Nephron (organoid): Measurements from ENCODE around the gene BLOC1S5.

ENCODE experiments used
- H3K27ac Mint-ChIP-seq, 3 experiments: 2 replicates each; pipeline ENCODE4 v1.8.0; 2020; ENCODE audit warnings: mixed read lengths in 3 of 3, mild to moderate bottlenecking in 2 of 3, moderate library complexity in 1 of 3
- H3K27me3 Mint-ChIP-seq: 2 replicates; pipeline ENCODE4 v1.8.0; 2021; ENCODE audit warnings: low read depth, mild to moderate bottlenecking, moderate library complexity, mixed read lengths
- H3K36me3 Mint-ChIP-seq: 2 replicates; pipeline ENCODE4 v1.8.0; 2020; ENCODE audit warnings: low read depth, mixed read lengths
- H3K4me1 Mint-ChIP-seq: 2 replicates; pipeline ENCODE4 v1.8.0; 2020; ENCODE audit warnings: mixed read lengths
- H3K4me3 Mint-ChIP-seq, 3 experiments: 2 replicates each; pipeline ENCODE4 v1.8.0; 2020; ENCODE audit warnings: mild to moderate bottlenecking in 3 of 3, mixed read lengths in 3 of 3, moderate library complexity in 2 of 3
- H3K9me3 Mint-ChIP-seq: 2 replicates; pipeline ENCODE4 v1.8.0; 2020; ENCODE audit warnings: mixed read lengths
- CTCF ChIP-seq, 3 experiments: fragments of 200-600 bp; sonication (generic); IDR thresholded peaks; one replicate each; pipeline ENCODE4 v1.5.0; 2021; ENCODE audit warnings: antibody characterized with exemption in 3 of 3; ENCODE audit not compliant: unreplicated experiment in 3 of 3

Gene BLOC1S5

GRCh38 chr6:8017705-8018104 is 46.5 kb downstream of the BLOC1S5 start:
- H3K27me3 Mint-ChIP-seq, result no peaks in the 10 kb centered on the region
- no peak for TF ChIP-seq CTCF (IDR thresholded peaks at IDR 0.05; ENCODE audit: unreplicated experiment in 3 of 3)
- H3K4me1 Mint-ChIP-seq, result peaks cover 12% of the 10 kb centered on the region
- H3K27ac Mint-ChIP-seq, result peak overlapping the region in 2 of 3 experiments; percentile 36 to 88
- H3K9me3 Mint-ChIP-seq, result no peaks in the 10 kb centered on the region
- peak overlapping the region in 2 of 3 experiments; percentile 2 to 61 for H3K4me3 Mint-ChIP-seq
- H3K36me3 Mint-ChIP-seq, result peaks cover 31% of the 10 kb centered on the region

- no peak for TF ChIP-seq CTCF (IDR thresholded peaks at IDR 0.05; ENCODE audit: unreplicated experiment in 3 of 3)
- peak overlapping the region in 2 of 3 experiments; percentile 49 to 61 for H3K4me3 Mint-ChIP-seq
- no peaks in the 10 kb centered on the region for H3K9me3 Mint-ChIP-seq
- peaks cover 12% of the 10 kb centered on the region for H3K4me1 Mint-ChIP-seq
- peaks cover 31% of the 10 kb centered on the region for H3K36me3 Mint-ChIP-seq
- H3K27ac Mint-ChIP-seq, result peak overlapping the region; percentile 36 to 88 (median 42)
- no peaks in the 10 kb centered on the region for H3K27me3 Mint-ChIP-seq
These were observed 46.9 kb downstream of the BLOC1S5 start for GRCh38 chr6:8017276-8017701.

GRCh38 chr6:8014947-8015346 is 49.2 kb downstream of the BLOC1S5 start:
- H3K4me3 Mint-ChIP-seq, result no peak overlapping the region
- peaks cover 12% of the 10 kb centered on the region for H3K4me1 Mint-ChIP-seq
- no peaks in the 10 kb centered on the region for H3K27me3 Mint-ChIP-seq
- peaks cover 22% of the 10 kb centered on the region for H3K36me3 Mint-ChIP-seq
- no peak for TF ChIP-seq CTCF (IDR thresholded peaks at IDR 0.05; ENCODE audit: unreplicated experiment in 3 of 3)
- no peak overlapping the region for H3K27ac Mint-ChIP-seq
- H3K9me3 Mint-ChIP-seq, result no peaks in the 10 kb centered on the region

GRCh38 chr6:8013763-8014162 is 50.4 kb downstream of the BLOC1S5 start:
- no peaks in the 10 kb centered on the region for H3K27me3 Mint-ChIP-seq
- H3K27ac Mint-ChIP-seq, result no peak overlapping the region
- no peaks in the 10 kb centered on the region for H3K9me3 Mint-ChIP-seq
- peaks cover 19% of the 10 kb centered on the region for H3K36me3 Mint-ChIP-seq
- no peak for TF ChIP-seq CTCF (IDR thresholded peaks at IDR 0.05; ENCODE audit: unreplicated experiment in 3 of 3)
- no peak overlapping the region for H3K4me3 Mint-ChIP-seq
- peaks cover 12% of the 10 kb centered on the region for H3K4me1 Mint-ChIP-seq

GRCh38 chr6:8006208-8006607 is 58.0 kb downstream of the BLOC1S5 start:
- Mint-ChIP-seq H3K9me3 (no peaks in the 10 kb centered on the region), H3K4me1 (no peaks in the 10 kb centered on the region), H3K4me3 (no peak overlapping the region), H3K27ac (no peak overlapping the region), H3K27me3 (peaks cover 4% of the 10 kb centered on the region), H3K36me3 (peaks cover 4% of the 10 kb centered on the region)
- TF ChIP-seq CTCF (IDR thresholded peaks at IDR 0.05; ENCODE audit: unreplicated experiment in 3 of 3), result peak; percentile 42 to 77 (median 48)

GRCh38 chr6:8005136-8005535 is 59.1 kb downstream of the BLOC1S5 start:
- no peak overlapping the region for H3K4me3 Mint-ChIP-seq
- peaks cover 4% of the 10 kb centered on the region for H3K27me3 Mint-ChIP-seq
- H3K36me3 Mint-ChIP-seq, result no peaks in the 10 kb centered on the region
- no peak for TF ChIP-seq CTCF (IDR thresholded peaks at IDR 0.05; ENCODE audit: unreplicated experiment in 3 of 3)
- H3K27ac Mint-ChIP-seq, result no peak overlapping the region
- H3K4me1 Mint-ChIP-seq, result no peaks in the 10 kb centered on the region
- H3K9me3 Mint-ChIP-seq, result no peaks in the 10 kb centered on the region
